ENCODE measurements around the gene PPIL4. TPM values are rescaled to one million over a fixed set of nuclear protein-coding genes. Genes with fewer than 3 reads are reported as not detected.
"Not testable (repeated sequence)": the region's sequence is repeated elsewhere in the genome, so short reads cannot be mapped to it uniquely, and the experiment has no call there.

PPIL4 gene
- total RNA-seq, 1 donor from 2014 or later, result 18.3 TPM

- intact Hi-C loops (cut with micrococcal nuclease), result not testable (repeated sequence)
These were observed 83.1 kb downstream of the PPIL4 start for GRCh38 chr6:149462712-149463111.

- intact Hi-C loops (cut with micrococcal nuclease), result no loop called here
These were observed 84.2 kb downstream of the PPIL4 start for GRCh38 chr6:149461670-149462069.

GRCh38 chr6:149460249-149460648 is 85.6 kb downstream of the PPIL4 start:
- intact Hi-C loops (cut with micrococcal nuclease), result not testable (repeated sequence)

- intact Hi-C loops (cut with micrococcal nuclease), result no loop called here
These were observed 86.1 kb downstream of the PPIL4 start for GRCh38 chr6:149459761-149460160.

- intact Hi-C loops (cut with micrococcal nuclease), result no loop called here
These were observed 87.0 kb downstream of the PPIL4 start for GRCh38 chr6:149458806-149459205.

GRCh38 chr6:149458196-149458595 is 87.6 kb downstream of the PPIL4 start:
- intact Hi-C loops (cut with micrococcal nuclease), result no loop called here

- intact Hi-C loops (cut with micrococcal nuclease), result no loop called here
These were observed 88.4 kb downstream of the PPIL4 start for GRCh38 chr6:149457316-149457884.

- intact Hi-C loops (cut with micrococcal nuclease), result no loop called here
These were observed 89.4 kb downstream of the PPIL4 start for GRCh38 chr6:149456311-149457021.

- intact Hi-C loops (cut with micrococcal nuclease), result no loop called here
These were observed 90.7 kb downstream of the PPIL4 start for GRCh38 chr6:149455031-149455732.

Other genes with a start within 250 kb of the PPIL4 start
- 142 and 156 TPM in 2 replicates for gene TAB2, start 228.3 kb downstream of the PPIL4 start, total RNA-seq
- 9.6 and 10.5 TPM in 2 replicates for gene SUMO4, start 145.8 kb downstream of the PPIL4 start, total RNA-seq
- 9.7 and 10.3 TPM in 2 replicates for gene ZC3H12D, start 61.0 kb downstream of the PPIL4 start, total RNA-seq
- gene GINM1, start 20.3 kb upstream of the PPIL4 start, total RNA-seq, result 15.1 and 17.7 TPM in 2 replicates
- 22.3 and 23.3 TPM in 2 replicates for gene KATNA1, start 102.7 kb upstream of the PPIL4 start, total RNA-seq
- gene LATS1, start 172.1 kb upstream of the PPIL4 start, total RNA-seq, result 37.9 and 40.1 TPM in 2 replicates
- 69.2 and 72.2 TPM in 2 replicates for gene NUP43, start 200.5 kb upstream of the PPIL4 start, total RNA-seq
- 88.0 and 89.8 TPM in 2 replicates for gene PCMT1, start 203.7 kb upstream of the PPIL4 start, total RNA-seq